Caki2 (cell line): ENCODE results near the gene MOGAT2. TPM values are rescaled to one million over a fixed set of nuclear protein-coding genes. Genes with fewer than 3 reads are reported as not detected.
"Not testable (repeated sequence)": the region's sequence is repeated elsewhere in the genome, so short reads cannot be mapped to it uniquely, and the experiment has no call there.

Experiments
- DNase-seq: peaks from one replicate; pipeline ENCODE4 v3.0.0-alpha.2; 2015; ENCODE audit warnings: low read depth
- in situ Hi-C: cut with HindIII; loops from 2 replicates; pipeline ENCODE4 v1.10.0; 2016; ENCODE audit warnings: low sequenced_read_pairs, low pct_unique_long_range_greater_than_20kb, mixed read lengths
- total RNA-seq: library from RNA; depleted of rRNA; stranded (reverse); fragments of >200 nt; shearing (Covaris generic); gene quantifications from 2 replicates; pipeline ENCODE4 v1.2.3, GENCODE V29; 2014; ENCODE audit warnings: low replicate concordance; rRNA removed

MOGAT2 gene
- not detected in 2 replicates for total RNA-seq

- in situ Hi-C loops: no loop called here
- no peak for DNase-seq
Measured at GRCh38 chr11:75717608-75718418, at the start of gene MOGAT2. MOGAT2 (plus strand) TSS chr11:75717838; CDS start chr11:75717889, 51 bp downstream.

- no peak for DNase-seq
- in situ Hi-C loops: no loop called here
Measured at GRCh38 chr11:75668451-75669297, 49.0 kb upstream of the MOGAT2 start, which contains the start of gene MAP6. MAP6 (minus strand) TSS chr11:75669038; CDS start chr11:75668369, 669 bp downstream.

GRCh38 chr11:75673977-75674582 is 43.6 kb upstream of the MOGAT2 start:
- in situ Hi-C loops: no loop called here
- DNase-seq: peak; percentile 79

GRCh38 chr11:75677275-75677674 is 40.4 kb upstream of the MOGAT2 start:
- in situ Hi-C loops: no loop called here
- DNase-seq: no peak

GRCh38 chr11:75677909-75678308 is 39.7 kb upstream of the MOGAT2 start:
- in situ Hi-C loops: no loop called here
- DNase-seq: no peak

- in situ Hi-C loops: no loop called here
- DNase-seq: no peak
Measured at GRCh38 chr11:75678620-75679259, 38.9 kb upstream of the MOGAT2 start.

- in situ Hi-C loops: no loop called here
- DNase-seq: no peak
Measured at GRCh38 chr11:75679566-75679965, 38.1 kb upstream of the MOGAT2 start.

GRCh38 chr11:75683856-75684255 is 33.8 kb upstream of the MOGAT2 start:
- DNase-seq, in situ Hi-C loops: not testable (repeated sequence)

- in situ Hi-C loops: no loop called here
- DNase-seq: peak; percentile 37
Measured at GRCh38 chr11:75689863-75690609, 27.6 kb upstream of the MOGAT2 start.

- no peak for DNase-seq
- in situ Hi-C loops: no loop called here
Measured at GRCh38 chr11:75691804-75692203, 25.8 kb upstream of the MOGAT2 start.

- no peak for DNase-seq
- in situ Hi-C loops: no loop called here
Measured at GRCh38 chr11:75697906-75698581, 19.6 kb upstream of the MOGAT2 start.

- in situ Hi-C loops: no loop called here
- no peak for DNase-seq
Measured at GRCh38 chr11:75700940-75701339, 16.7 kb upstream of the MOGAT2 start.

- no peak for DNase-seq
- in situ Hi-C loops: no loop called here
Measured at GRCh38 chr11:75703695-75704237, 13.9 kb upstream of the MOGAT2 start.

- DNase-seq: no peak
- in situ Hi-C loops: no loop called here
Measured at GRCh38 chr11:75705541-75705940, 12.1 kb upstream of the MOGAT2 start.

GRCh38 chr11:75706260-75706729 is 11.3 kb upstream of the MOGAT2 start:
- DNase-seq: peak; percentile 41
- in situ Hi-C loops: no loop called here

GRCh38 chr11:75714211-75714610 is 3.4 kb upstream of the MOGAT2 start:
- in situ Hi-C loops: no loop called here
- DNase-seq: no peak

GRCh38 chr11:75715688-75716087 is 1.9 kb upstream of the MOGAT2 start:
- no peak for DNase-seq
- in situ Hi-C loops: no loop called here
